Right cardiac atrium (tissue), 5 donors: ENCODE measurements around the gene MRPL50. TPM values are rescaled to one million over a fixed set of nuclear protein-coding genes. Genes with fewer than 3 reads are reported as not detected.

ENCODE experiments used
- ATAC-seq, 2 donors: fragments of 200-7000 bp; cut with Tn5 transposase; one replicate each; pipeline versions ENCODE4 v1.8.0 to v1.9.1; 2020; ENCODE audit warnings: moderate library complexity in 2 of 2, mild to moderate bottlenecking in 1 of 2
- DNase-seq, 3 donors: peaks; one replicate each; pipeline ENCODE4 v3.0.0-alpha.2; 2020
- H3K27ac ChIP-seq: one replicate; pipeline ENCODE4 v1.5.1; 2013; ENCODE audit warnings: mild to moderate bottlenecking, low read length, control low read depth, moderate library complexity
- H3K27me3 ChIP-seq: one replicate; pipeline ENCODE4 v1.6.1; 2013; ENCODE audit not compliant: control insufficient read depth, insufficient read depth
- H3K4me1 ChIP-seq: one replicate; pipeline ENCODE4 v1.6.1; 2013; ENCODE audit warnings: low read length; ENCODE audit not compliant: control insufficient read depth, insufficient read depth
- H3K4me3 ChIP-seq: one replicate; pipeline ENCODE4 v1.5.1; 2013; ENCODE audit warnings: low read length, control low read depth
- H3K9me3 ChIP-seq: one replicate; pipeline ENCODE4 v1.6.1; 2013; ENCODE audit warnings: low read length; ENCODE audit not compliant: control insufficient read depth
- WGBS: extraction: QIAGEN DNeasy Blood & Tissue Kit; methylation state at CpG from one replicate; pipeline ENCODE4 v1.1.7; 2013; 5-methylcytosine and 5-hydroxymethylcytosine counted together
- intact Hi-C, 4 donors: fragments of 100-400 bp; cut with DNase I; formaldehyde crosslinking; loops; one replicate each; pipeline versions ENCODE4 v1.11.0 to v1.14.0; 2022 to 2023
- polyA plus RNA-seq: library from polyadenylated mRNA; stranded (reverse); fragments of 200-250 nt; gene quantifications from one replicate; pipeline ENCODE4 v1.2.3, GENCODE V29; 2013
- total RNA-seq, 4 donors: library from RNA; stranded (reverse); fragmentation: NEBNext Ultra II Directional; extraction: Animal tissue kit (Norgen Biotek cat#: 25700); gene quantifications; one replicate each; pipeline ENCODE4 v1.2.1, GENCODE V29; 2021
- donor health status: healthy with polysubstance abuse.
- donor health status: DM: no; HTN: yes; CAD: no.
- donor health status: DM: no; HTN: no; CAD: no.
- donor health status: DM: no; HTN: yes; CAD: no; lungs with severe emphysema.
- donor health status: DM: yes; HTN: yes; CAD: no.

The MRPL50 gene
- total and polyA plus RNA-seq, 5 donors = 16.0 to 20.7 (median 18.3) TPM

GRCh38 chr9:101354765-101355708 lies 43.4 kb downstream of the MRPL50 start:
- Histone ChIP-seq H3K27ac (no peak overlapping the region), H3K4me1 (no peaks in the 10 kb centered on the region), H3K4me3 (no peak overlapping the region), H3K27me3 (no peaks in the 10 kb centered on the region), H3K9me3 (no peaks in the 10 kb centered on the region)
- DNase-seq (no peak), ATAC-seq (no peak)
- intact Hi-C loops = no loop called here
- WGBS = 68% methylated on average over 7 of the region's 7 CpGs

- 91% methylated on average over 5 of the region's 5 CpGs for WGBS
- no peaks in the 10 kb centered on the region for H3K27me3 ChIP-seq
- intact Hi-C loops = no loop called here
- no peaks in the 10 kb centered on the region for H3K4me1 ChIP-seq
- no peak for ATAC-seq
- H3K9me3 ChIP-seq = no peaks in the 10 kb centered on the region
- DNase-seq = no peak
- no peak overlapping the region for H3K4me3 ChIP-seq
- H3K27ac ChIP-seq = no peak overlapping the region
These were observed 44.2 kb downstream of the MRPL50 start for GRCh38 chr9:101354143-101354764.

- ATAC-seq (no peak), DNase-seq (no peak)
- no peaks in the 10 kb centered on the region for H3K27me3 ChIP-seq
- WGBS = 78% methylated on average over 2 of the region's 2 CpGs
- H3K9me3 ChIP-seq = no peaks in the 10 kb centered on the region
- H3K27ac ChIP-seq = no peak overlapping the region
- intact Hi-C loops = no loop called here
- no peak overlapping the region for H3K4me3 ChIP-seq
- no peaks in the 10 kb centered on the region for H3K4me1 ChIP-seq
These were observed 44.7 kb downstream of the MRPL50 start for GRCh38 chr9:101353683-101354082.

GRCh38 chr9:101352892-101353463 lies 45.4 kb downstream of the MRPL50 start:
- WGBS = 77% methylated on average over 6 of the region's 6 CpGs
- ATAC-seq (no peak), DNase-seq (no peak)
- Histone ChIP-seq H3K27me3 (no peaks in the 10 kb centered on the region), H3K9me3 (no peaks in the 10 kb centered on the region), H3K4me1 (no peaks in the 10 kb centered on the region), H3K27ac (no peak overlapping the region), H3K4me3 (no peak overlapping the region)
- intact Hi-C loops = no loop called here

- ATAC-seq = no peak
- 81% methylated on average over 1 of the region's 1 CpG for WGBS
- H3K4me1 ChIP-seq = no peaks in the 10 kb centered on the region
- H3K9me3 ChIP-seq = no peaks in the 10 kb centered on the region
- intact Hi-C loops = no loop called here
- no peak overlapping the region for H3K27ac ChIP-seq
- no peaks in the 10 kb centered on the region for H3K27me3 ChIP-seq
- DNase-seq = no peak
- H3K4me3 ChIP-seq = no peak overlapping the region
These were observed 48.1 kb downstream of the MRPL50 start for GRCh38 chr9:101350285-101350684.

GRCh38 chr9:101342595-101342994 lies 55.8 kb downstream of the MRPL50 start:
- no peak overlapping the region for H3K27ac ChIP-seq
- H3K4me1 ChIP-seq = no peaks in the 10 kb centered on the region
- intact Hi-C loops = no loop called here
- DNase-seq (no peak), ATAC-seq (no peak)
- WGBS = 16% methylated on average over 1 of the region's 1 CpG
- H3K9me3 ChIP-seq = no peaks in the 10 kb centered on the region
- H3K27me3 ChIP-seq = no peaks in the 10 kb centered on the region
- H3K4me3 ChIP-seq = no peak overlapping the region

GRCh38 chr9:101341958-101342357 lies 56.5 kb downstream of the MRPL50 start:
- H3K4me1 ChIP-seq = no peaks in the 10 kb centered on the region
- intact Hi-C loops = no loop called here
- H3K27ac ChIP-seq = no peak overlapping the region
- H3K27me3 ChIP-seq = no peaks in the 10 kb centered on the region
- H3K4me3 ChIP-seq = no peak overlapping the region
- DNase-seq (no peak), ATAC-seq (no peak)
- H3K9me3 ChIP-seq = no peaks in the 10 kb centered on the region

Other genes with a start within 250 kb of the MRPL50 start
- under 1 TPM in 3 of 4 donors, not detected in 1; 0.08 to 0.24 (median 0.14) TPM for gene BAAT, start 13.6 kb downstream of the MRPL50 start, total RNA-seq
- 0.11 TPM for gene BAAT, start 13.6 kb downstream of the MRPL50 start, polyA plus RNA-seq
- gene ZNF189, start 233 bp upstream of the MRPL50 start, total RNA-seq = 10 to 100 TPM; 25.5 to 38.3 (median 32.3) TPM
- gene ZNF189, start 233 bp upstream of the MRPL50 start, polyA plus RNA-seq = 17.9 TPM
- gene ALDOB, start 37.2 kb upstream of the MRPL50 start, total RNA-seq = 1 to 10 TPM in 1 of 4 donors, under 1 TPM in 3; 0.40 to 1.8 (median 0.55) TPM
- 0.91 TPM for gene ALDOB, start 37.2 kb upstream of the MRPL50 start, polyA plus RNA-seq
- gene RNF20, start 135.2 kb upstream of the MRPL50 start, total RNA-seq = 10 to 100 TPM; 49.1 to 59.5 (median 51.6) TPM
- 17.9 TPM for gene RNF20, start 135.2 kb upstream of the MRPL50 start, polyA plus RNA-seq
- gene PPP3R2, start 196.4 kb upstream of the MRPL50 start, total RNA-seq = not detected
- gene PPP3R2, start 196.4 kb upstream of the MRPL50 start, polyA plus RNA-seq = not detected